ENCODE data around the gene EIF2AK3. TPM values are rescaled to one million over a fixed set of nuclear protein-coding genes. Genes with fewer than 3 reads are reported as not detected.

EIF2AK3 gene
- total RNA-seq, 6 experiments from 2014 or later, result 7.0 to 19.1 (median 11.1) TPM

GRCh38 chr2:88639865-88640264 lies 12.6 kb upstream of the EIF2AK3 start:
- 69% methylated on average over 1 of the region's 1 CpG for WGBS (ENCODE audit: insufficient coverage, low coverage, low lambda C conversion rate, missing lambda C conversion rate)
- ATAC-seq, result no peak

GRCh38 chr2:88638743-88639142 lies 11.5 kb upstream of the EIF2AK3 start:
- ATAC-seq (no peak), DNase-seq (no peak)
- Histone ChIP-seq H3K36me3 (no peaks in the 10 kb centered on the region), H3K27me3 (no peaks in the 10 kb centered on the region), H3K4me1 (no peaks in the 10 kb centered on the region), H3K9me3 (no peaks in the 10 kb centered on the region), H3K4me3 (no peak overlapping the region), H3K27ac (no peak overlapping the region)
- intact Hi-C loops (cut with DNase I), result no loop called here
- 41% methylated on average over 3 of the region's 3 CpGs for WGBS (ENCODE audit: insufficient coverage, low coverage, low lambda C conversion rate, missing lambda C conversion rate)
- TF ChIP-seq CTCF (IDR thresholded peaks at IDR 0.05), result no peak
- no peak for TF ChIP-seq POLR2A (IDR thresholded peaks at IDR 0.05)

More at GRCh38 chr2:88639865-88640264, 12.6 kb upstream of the EIF2AK3 start:
- DNase-seq, result no peak
- no peaks in the 10 kb centered on the region for H3K4me1 ChIP-seq
- H3K27me3 ChIP-seq, result no peaks in the 10 kb centered on the region
- TF ChIP-seq POLR2A (IDR thresholded peaks at IDR 0.05) (no peak), CTCF (IDR thresholded peaks at IDR 0.05) (no peak)
- no peaks in the 10 kb centered on the region for H3K36me3 ChIP-seq
- H3K4me3 ChIP-seq, result no peak overlapping the region
- intact Hi-C loops (cut with DNase I), result no loop called here
- no peak overlapping the region for H3K27ac ChIP-seq
- H3K9me3 ChIP-seq, result no peaks in the 10 kb centered on the region

- H3K4me3 ChIP-seq, result no peak overlapping the region
- TF ChIP-seq POLR2A (IDR thresholded peaks at IDR 0.05) (no peak), CTCF (IDR thresholded peaks at IDR 0.05) (no peak)
- WGBS (ENCODE audit: insufficient coverage, low coverage, low lambda C conversion rate, missing lambda C conversion rate), result 71% methylated on average over 2 of the region's 2 CpGs
- no peaks in the 10 kb centered on the region for H3K27me3 ChIP-seq
- no peaks in the 10 kb centered on the region for H3K4me1 ChIP-seq
- no peak for DNase-seq
- no peak for ATAC-seq
- intact Hi-C loops (cut with DNase I), result no loop called here
- no peaks in the 10 kb centered on the region for H3K36me3 ChIP-seq
- no peaks in the 10 kb centered on the region for H3K9me3 ChIP-seq
- no peak overlapping the region for H3K27ac ChIP-seq
Measured at GRCh38 chr2:88638123-88638650, 10.9 kb upstream of the EIF2AK3 start.

- H3K4me1 ChIP-seq, result no peaks in the 10 kb centered on the region
- H3K9me3 ChIP-seq, result no peaks in the 10 kb centered on the region
- ATAC-seq, result no peak
- no peak for TF ChIP-seq POLR2A (IDR thresholded peaks at IDR 0.05)
- no peak for TF ChIP-seq CTCF (IDR thresholded peaks at IDR 0.05)
- no peak overlapping the region for H3K4me3 ChIP-seq
- intact Hi-C loops (cut with DNase I), result no loop called here
- no peaks in the 10 kb centered on the region for H3K36me3 ChIP-seq
- no peak for DNase-seq
- H3K27me3 ChIP-seq, result no peaks in the 10 kb centered on the region
- WGBS (ENCODE audit: insufficient coverage, low coverage, low lambda C conversion rate, missing lambda C conversion rate), result 94% methylated on average over 2 of the region's 2 CpGs
- H3K27ac ChIP-seq, result no peak overlapping the region
Measured at GRCh38 chr2:88637464-88637863, 10.2 kb upstream of the EIF2AK3 start.

GRCh38 chr2:88636026-88636425 lies 8.8 kb upstream of the EIF2AK3 start:
- H3K4me3 ChIP-seq, result no peak overlapping the region
- no peak overlapping the region for H3K27ac ChIP-seq
- H3K9me3 ChIP-seq, result no peaks in the 10 kb centered on the region
- intact Hi-C loops (cut with DNase I), result no loop called here
- WGBS (ENCODE audit: insufficient coverage, low coverage, low lambda C conversion rate, missing lambda C conversion rate), result 83% methylated on average over 1 of the region's 1 CpG
- no peaks in the 10 kb centered on the region for H3K36me3 ChIP-seq
- no peak for DNase-seq
- no peaks in the 10 kb centered on the region for H3K27me3 ChIP-seq
- no peaks in the 10 kb centered on the region for H3K4me1 ChIP-seq
- TF ChIP-seq POLR2A (IDR thresholded peaks at IDR 0.05), result no peak
- no peak for TF ChIP-seq CTCF (IDR thresholded peaks at IDR 0.05)
- no peak for ATAC-seq
